SK-N-SH treated with all-trans-retinoic acid at 6 μM for 48 hours (cell line): ENCODE results near the gene SEMA4F.

Source experiments
- ARNTL ChIP-seq: fragments of 450-650 bp; formaldehyde crosslinking; IDR thresholded peaks from 2 replicates; pipeline ENCODE4 v1.5.0; 2020; ENCODE audit warnings: low read depth, mild to moderate bottlenecking, moderate library complexity, borderline replicate concordance
- BACH2 ChIP-seq: fragments of 250-450 bp; sonication (Bioruptor Pico); IDR thresholded peaks from 2 replicates; pipeline ENCODE4 v1.9.0; 2021; ENCODE audit warnings: mild to moderate bottlenecking, borderline replicate concordance
- CREB5 ChIP-seq: fragments of 250-450 bp; sonication (Bioruptor Pico); IDR thresholded peaks from 2 replicates; pipeline ENCODE4 v1.5.1; 2020; ENCODE audit warnings: low read depth, mild to moderate bottlenecking, moderate library complexity
- GLIS3 ChIP-seq: fragments of 250-450 bp; sonication (Bioruptor Pico); IDR thresholded peaks from 2 replicates; pipeline ENCODE4 v1.5.0; 2020; ENCODE audit warnings: mild to moderate bottlenecking, moderate library complexity
- ZFP30 ChIP-seq: fragments of 450-650 bp; formaldehyde crosslinking; IDR thresholded peaks from 2 replicates; pipeline ENCODE4 v1.5.0; 2022; ENCODE audit warnings: mild to moderate bottlenecking, moderate library complexity

- TF ChIP-seq ZFP30 (CRISPR knock-in tag) (no peak), GLIS3 (CRISPR knock-in tag) (no peak), CREB5 (no peak), BACH2 (CRISPR knock-in tag) (no peak), ARNTL (no peak)
These were observed 54.8 kb downstream of the SEMA4F start for GRCh38 chr2:74708883-74709282.
